GM12873 (cell line): ENCODE results near the gene GBP3.

Source experiments
- TF ChIP-seq, protein P1 (sequence below): IDR thresholded peaks from 2 replicates; pipeline ENCODE4 v1.5.1; 2012; ENCODE audit warnings: low read depth, mild to moderate bottlenecking, moderate library complexity, low read length, control low read depth; ENCODE audit not compliant: insufficient read depth; ENCODE audit errors: missing control alignments

GBP3 gene

DNA sequence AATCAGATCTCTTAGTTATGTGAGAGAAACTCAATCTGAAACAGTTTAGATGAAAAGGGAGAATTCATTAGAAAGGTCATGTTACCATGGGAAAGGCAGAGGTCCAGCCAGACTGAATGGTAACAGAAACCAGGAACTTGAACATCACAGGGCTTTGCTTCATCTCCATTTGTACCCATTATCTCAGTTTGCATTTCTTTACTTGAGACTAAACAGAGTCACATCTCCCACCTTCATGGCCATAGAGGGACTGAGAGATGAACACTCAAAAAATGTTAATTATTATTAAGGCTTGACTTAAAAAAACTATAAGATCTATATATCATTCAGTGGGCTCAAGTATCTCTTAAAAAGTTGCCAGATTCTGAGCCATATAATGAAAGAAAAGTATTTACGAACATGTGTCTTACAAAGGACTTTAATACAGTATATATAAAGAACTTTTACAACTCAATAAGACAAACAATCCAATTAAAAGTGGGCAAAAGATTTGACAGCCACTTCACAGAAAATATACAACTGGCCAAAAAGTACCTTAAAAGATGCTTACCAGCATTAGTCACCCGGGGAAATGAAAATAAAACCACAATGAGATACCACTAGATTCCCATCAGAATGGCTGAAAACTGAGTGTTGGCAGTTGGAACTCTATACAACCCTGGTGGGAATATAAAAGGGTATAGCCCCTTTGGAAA lies 43.5 kb downstream of the GBP3 start:
- TF ChIP-seq, protein P1, sequence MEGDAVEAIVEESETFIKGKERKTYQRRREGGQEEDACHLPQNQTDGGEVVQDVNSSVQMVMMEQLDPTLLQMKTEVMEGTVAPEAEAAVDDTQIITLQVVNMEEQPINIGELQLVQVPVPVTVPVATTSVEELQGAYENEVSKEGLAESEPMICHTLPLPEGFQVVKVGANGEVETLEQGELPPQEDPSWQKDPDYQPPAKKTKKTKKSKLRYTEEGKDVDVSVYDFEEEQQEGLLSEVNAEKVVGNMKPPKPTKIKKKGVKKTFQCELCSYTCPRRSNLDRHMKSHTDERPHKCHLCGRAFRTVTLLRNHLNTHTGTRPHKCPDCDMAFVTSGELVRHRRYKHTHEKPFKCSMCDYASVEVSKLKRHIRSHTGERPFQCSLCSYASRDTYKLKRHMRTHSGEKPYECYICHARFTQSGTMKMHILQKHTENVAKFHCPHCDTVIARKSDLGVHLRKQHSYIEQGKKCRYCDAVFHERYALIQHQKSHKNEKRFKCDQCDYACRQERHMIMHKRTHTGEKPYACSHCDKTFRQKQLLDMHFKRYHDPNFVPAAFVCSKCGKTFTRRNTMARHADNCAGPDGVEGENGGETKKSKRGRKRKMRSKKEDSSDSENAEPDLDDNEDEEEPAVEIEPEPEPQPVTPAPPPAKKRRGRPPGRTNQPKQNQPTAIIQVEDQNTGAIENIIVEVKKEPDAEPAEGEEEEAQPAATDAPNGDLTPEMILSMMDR = no peak

DNA sequence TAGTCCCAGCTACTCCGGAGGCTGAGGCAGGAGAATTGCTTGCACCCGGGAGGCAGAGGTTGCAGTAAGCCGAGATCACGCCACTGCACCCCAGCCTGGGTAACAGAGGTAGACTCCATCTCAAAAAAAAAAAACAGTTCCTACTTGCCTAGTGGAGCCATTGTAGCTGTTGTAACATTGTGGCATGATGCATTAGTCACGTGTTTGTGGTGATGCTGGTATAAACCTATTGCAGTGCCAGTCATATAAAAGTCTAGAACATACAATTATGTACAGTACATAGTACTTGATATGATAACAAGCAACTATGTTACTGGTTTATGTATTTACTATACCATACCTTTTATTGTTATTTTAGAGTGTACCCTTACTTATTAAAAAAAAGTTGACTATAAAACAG lies 46.4 kb downstream of the GBP3 start:
- TF ChIP-seq, protein P1 = no peak

GRCh38 chr1:88973520-88974137 lies 49.0 kb downstream of the GBP3 start:
- TF ChIP-seq, protein P1 = peak; percentile 47

DNA sequence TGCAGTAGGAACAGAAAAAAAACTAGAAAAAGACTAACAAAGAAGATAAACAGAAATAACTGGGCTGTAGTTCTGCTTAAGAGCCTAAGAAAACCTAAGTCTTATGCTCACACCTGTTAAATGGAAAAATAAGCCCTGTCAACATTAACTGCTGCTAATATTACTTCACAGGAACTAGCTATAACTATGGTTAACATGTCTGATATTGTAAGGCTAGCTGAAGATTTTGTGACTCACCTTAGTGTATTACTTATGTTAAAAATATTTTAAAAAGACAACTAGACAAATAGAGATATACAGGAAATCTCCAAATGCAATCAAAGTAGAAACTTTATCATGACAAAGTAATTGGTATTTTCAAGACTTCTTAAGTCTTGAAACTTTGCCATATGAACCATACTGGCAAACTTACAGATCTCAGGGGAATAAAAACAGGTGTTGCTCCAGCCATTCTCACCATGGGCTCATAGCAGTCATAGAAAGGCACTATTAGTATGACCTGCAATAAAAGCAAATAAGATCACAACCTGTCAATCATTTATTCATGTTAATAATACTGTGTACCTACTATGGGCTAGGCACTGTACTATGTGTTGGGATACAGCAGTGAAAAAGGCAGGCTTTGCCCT lies 60.9 kb downstream of the GBP3 start:
- TF ChIP-seq, protein P1 = no peak

- TF ChIP-seq, protein P1 = no peak
Observed at GRCh38 chr1:88961081-88961480, 61.6 kb downstream of the GBP3 start.
